Left ventricle myocardium superior (tissue), 1 donor: ENCODE results near the gene SLC22A17. TPM values are rescaled to one million over a fixed set of nuclear protein-coding genes. Genes with fewer than 3 reads are reported as not detected.

ENCODE experiments used
- ATAC-seq: fragments of 200-7000 bp; cut with Tn5 transposase; one replicate; pipeline ENCODE4 v1.9.1; 2020; ENCODE audit warnings: mild to moderate bottlenecking, moderate library complexity
- DNase-seq: peaks from one replicate; pipeline ENCODE4 v3.0.0-alpha.2; 2020
- intact Hi-C: fragments of 100-400 bp; cut with micrococcal nuclease; formaldehyde crosslinking; loops from one replicate; pipeline ENCODE4 v1.11.0; 2022
- microRNA-seq: library from miRNA; unstranded; fragments of <30 nt; microRNA quantifications from one replicate; pipeline ENCODE4 v1.2.0, GENCODE V29; 2020; ENCODE audit warnings: borderline number of aligned reads
- total RNA-seq: library from RNA; stranded (reverse); fragmentation: NEBNext Ultra II Directional; extraction: Animal tissue kit (Norgen Biotek cat#: 25700); gene quantifications from one replicate; pipeline ENCODE4 v1.2.1, GENCODE V29; 2021
- donor health status: DM: no; HTN: yes; CAD: no; lungs with severe emphysema.

SLC22A17 gene
- total RNA-seq, 1 donor from 2014 or later, result 10.7 TPM

GRCh38 chr14:23299986-23300686 is 52.6 kb downstream of the SLC22A17 start:
- intact Hi-C loops, result no loop called here
- DNase-seq, result no peak
- no peak for ATAC-seq

- ATAC-seq (no peak), DNase-seq (no peak)
- intact Hi-C loops, result no loop called here
Measured at GRCh38 chr14:23299211-23299957, 53.3 kb downstream of the SLC22A17 start.

DNA sequence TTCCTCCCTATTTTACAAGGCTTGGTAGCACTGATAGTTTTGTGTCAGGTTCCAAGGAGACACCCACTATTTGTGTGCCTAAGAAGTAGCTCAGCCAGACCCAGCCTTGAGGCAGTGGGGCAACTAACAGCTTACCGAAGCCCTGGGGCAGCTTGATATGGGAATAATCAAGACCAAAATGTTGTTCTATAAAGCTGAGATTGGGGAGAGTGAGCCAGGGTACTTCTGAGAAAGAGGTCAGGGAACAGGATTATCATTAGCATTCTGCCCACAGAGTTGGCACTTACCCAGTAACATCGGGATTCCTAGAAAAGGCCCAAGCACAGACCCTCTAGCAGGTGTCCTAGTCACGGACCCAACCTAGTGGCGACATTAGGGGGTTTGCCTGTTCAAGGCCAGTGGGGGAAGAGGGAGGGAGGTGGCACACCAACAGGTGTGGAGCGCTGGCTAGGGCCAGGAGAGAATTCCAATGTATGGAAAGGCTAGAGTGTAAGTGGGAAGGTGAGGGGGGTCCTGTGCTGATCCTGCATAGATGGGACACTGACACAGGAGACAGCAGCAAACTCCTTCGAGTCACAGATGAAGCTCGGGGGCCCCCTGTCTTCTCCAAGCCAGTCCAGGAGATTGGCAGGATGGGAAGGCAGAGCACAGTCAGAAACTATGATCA is 54.9 kb downstream of the SLC22A17 start:
- DNase-seq, result no peak
- no peak for ATAC-seq
- intact Hi-C loops, result no loop called here

DNA sequence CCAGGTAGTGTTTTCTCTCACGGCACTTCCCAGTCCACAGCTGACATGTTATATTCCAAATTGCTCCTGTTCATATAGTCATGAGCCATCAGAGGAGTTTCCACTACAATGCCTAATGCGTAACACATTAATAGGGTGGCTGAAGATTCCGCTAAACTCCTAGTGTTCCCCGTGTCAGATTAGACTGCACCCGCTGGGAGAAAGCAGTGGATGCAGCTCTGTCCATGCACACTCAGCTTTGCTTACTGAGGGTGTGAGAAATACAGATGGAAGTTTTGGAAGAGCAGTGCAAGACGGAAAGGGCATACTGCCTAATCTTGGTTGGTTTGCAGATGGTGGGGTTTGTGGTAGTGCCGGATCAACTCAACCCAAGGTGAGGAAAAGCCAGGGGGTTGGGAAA is 55.6 kb downstream of the SLC22A17 start:
- intact Hi-C loops, result no loop called here
- ATAC-seq, result no peak
- no peak for DNase-seq

Small RNA genes lying within 50 kb of the gene (microRNA-seq; reads per million reads assigned to microRNA genes)
- 1,866 reads per million, percentile 83 among the genes with 10 or more reads in this experiment for gene MIR208A

Other genes with a start within 250 kb of the SLC22A17 start
- gene CIROP, start 247.9 kb downstream of the SLC22A17 start, total RNA-seq, result not detected
- gene CEBPE, start 233.6 kb downstream of the SLC22A17 start, total RNA-seq, result not detected
- gene SLC7A8, start 169.2 kb downstream of the SLC22A17 start, total RNA-seq, result 6.4 TPM
- gene RNF212B, start 115.0 kb downstream of the SLC22A17 start, total RNA-seq, result not detected
- 7.9 TPM for gene HOMEZ, start 66.8 kb downstream of the SLC22A17 start, total RNA-seq
- 11.6 TPM for gene PPP1R3E, start 50.0 kb downstream of the SLC22A17 start, total RNA-seq
- 38.3 TPM for gene BCL2L2, start 46.1 kb downstream of the SLC22A17 start, total RNA-seq
- 76.8 TPM for gene PABPN1, start 31.4 kb downstream of the SLC22A17 start, total RNA-seq
- gene EFS, start 12.3 kb upstream of the SLC22A17 start, total RNA-seq, result 3.3 TPM
- not detected for gene IL25, start 19.9 kb upstream of the SLC22A17 start, total RNA-seq
- gene CMTM5, start 24.2 kb upstream of the SLC22A17 start, total RNA-seq, result not detected
- 4,258 TPM for gene MYH6, start 55.4 kb upstream of the SLC22A17 start, total RNA-seq
- 12,717 TPM for gene MYH7, start 82.8 kb upstream of the SLC22A17 start, total RNA-seq
- 18.6 TPM for gene NGDN, start 116.8 kb upstream of the SLC22A17 start, total RNA-seq
- gene ZFHX2, start 198.9 kb upstream of the SLC22A17 start, total RNA-seq, result 1.0 TPM
- gene THTPA, start 203.4 kb upstream of the SLC22A17 start, total RNA-seq, result 20.2 TPM
- 15.5 TPM for gene AP1G2, start 214.9 kb upstream of the SLC22A17 start, total RNA-seq
- 0.22 TPM for gene JPH4, start 225.9 kb upstream of the SLC22A17 start, total RNA-seq